ENCODE results near the gene APOL3. TPM values are rescaled to one million over a fixed set of nuclear protein-coding genes. Genes with fewer than 3 reads are reported as not detected.

Gene APOL3
- total RNA-seq, 2 donors from 2014 or later, result 11.2 to 22.4 TPM

GRCh38 chr22:36184433-36185025 is 24.0 kb upstream of the APOL3 start:
- no peak overlapping the region for H3K27ac ChIP-seq
- intact Hi-C loops (cut with DNase I), result loop anchor here (5.0 kb wide), 1 partner anchor 37 kb away; no protein-coding TSS in a partner anchor
- no peaks in the 10 kb centered on the region for H3K27me3 ChIP-seq
- no peaks in the 10 kb centered on the region for H3K9me3 ChIP-seq
- H3K4me3 ChIP-seq, result no peak overlapping the region
- WGBS, 2 donors, result 74 to 78% methylated on average over 10 of the region's 10 CpGs
- no peaks in the 10 kb centered on the region for H3K36me3 ChIP-seq (replicated peaks in 1 of 2; ENCODE audit: insufficient read depth in 1 of 2, low read depth in 2 of 2)
- H3K4me1 ChIP-seq, result no peaks in the 10 kb centered on the region
- TF ChIP-seq CTCF (IDR thresholded peaks at IDR 0.05) (no peak), POLR2A (IDR thresholded peaks at IDR 0.05) (no peak)
- DNase-seq (peak in 2 of 4 donors; percentile 27 to 32), ATAC-seq (no peak)

GRCh38 chr22:36183446-36183845 is 22.9 kb upstream of the APOL3 start:
- no peak for ATAC-seq
- H3K36me3 ChIP-seq (replicated peaks in 1 of 2; ENCODE audit: insufficient read depth in 1 of 2, low read depth in 2 of 2), result no peaks in the 10 kb centered on the region
- H3K9me3 ChIP-seq, result no peaks in the 10 kb centered on the region
- 85 to 90% methylated on average over 7 of the region's 7 CpGs for whole genome bisulfite sequencing, 2 donors
- intact Hi-C loops (cut with DNase I), result loop anchor here (5.0 kb wide), 1 partner anchor 36 kb away; no protein-coding TSS in a partner anchor
- H3K27ac ChIP-seq, result no peak overlapping the region
- no peak overlapping the region for H3K4me3 ChIP-seq
- no peak for DNase-seq
- no peaks in the 10 kb centered on the region for H3K4me1 ChIP-seq
- TF ChIP-seq CTCF (IDR thresholded peaks at IDR 0.05) (no peak), POLR2A (IDR thresholded peaks at IDR 0.05) (no peak)
- no peaks in the 10 kb centered on the region for H3K27me3 ChIP-seq

- 86 to 87% methylated on average over 6 of the region's 6 CpGs for WGBS, 2 donors
- Histone ChIP-seq H3K36me3 (replicated peaks in 1 of 2; ENCODE audit: insufficient read depth in 1 of 2, low read depth in 2 of 2) (no peaks in the 10 kb centered on the region), H3K27ac (no peak overlapping the region), H3K9me3 (no peaks in the 10 kb centered on the region), H3K4me3 (no peak overlapping the region), H3K27me3 (no peaks in the 10 kb centered on the region), H3K4me1 (no peaks in the 10 kb centered on the region)
- intact Hi-C loops (cut with DNase I), result loop anchor here (5.0 kb wide), 1 partner anchor 36 kb away; no protein-coding TSS in a partner anchor
- DNase-seq (no peak), ATAC-seq (no peak)
- TF ChIP-seq CTCF (IDR thresholded peaks at IDR 0.05), result no peak
- TF ChIP-seq POLR2A (IDR thresholded peaks at IDR 0.05), result no peak
Measured at GRCh38 chr22:36182857-36183256, 22.3 kb upstream of the APOL3 start.

GRCh38 chr22:36182056-36182455 is 21.5 kb upstream of the APOL3 start:
- H3K27me3 ChIP-seq, result no peaks in the 10 kb centered on the region
- intact Hi-C loops (cut with DNase I), result loop anchor here (5.0 kb wide), 1 partner anchor 35 kb away; no protein-coding TSS in a partner anchor
- H3K4me1 ChIP-seq, result no peaks in the 10 kb centered on the region
- H3K9me3 ChIP-seq, result no peaks in the 10 kb centered on the region
- 21 to 40% methylated on average over 4 to 7 of the region's 7 CpGs for WGBS, 2 donors
- ATAC-seq (no peak), DNase-seq (no peak)
- no peaks in the 10 kb centered on the region for H3K36me3 ChIP-seq (replicated peaks in 1 of 2; ENCODE audit: insufficient read depth in 1 of 2, low read depth in 2 of 2)
- no peak overlapping the region for H3K4me3 ChIP-seq
- H3K27ac ChIP-seq, result no peak overlapping the region
- no peak for TF ChIP-seq POLR2A (IDR thresholded peaks at IDR 0.05)
- no peak for TF ChIP-seq CTCF (IDR thresholded peaks at IDR 0.05)

GRCh38 chr22:36180928-36181327 is 20.4 kb upstream of the APOL3 start:
- no peaks in the 10 kb centered on the region for H3K27me3 ChIP-seq
- no peaks in the 10 kb centered on the region for H3K36me3 ChIP-seq (replicated peaks in 1 of 2; ENCODE audit: insufficient read depth in 1 of 2, low read depth in 2 of 2)
- intact Hi-C loops (cut with DNase I), result loop anchor here (5.0 kb wide), 1 partner anchor 34 kb away; no protein-coding TSS in a partner anchor
- no peak for TF ChIP-seq POLR2A (IDR thresholded peaks at IDR 0.05)
- no peak for TF ChIP-seq CTCF (IDR thresholded peaks at IDR 0.05)
- ATAC-seq (no peak), DNase-seq (no peak)
- no peak overlapping the region for H3K27ac ChIP-seq
- H3K4me3 ChIP-seq, result no peak overlapping the region
- no peaks in the 10 kb centered on the region for H3K9me3 ChIP-seq
- H3K4me1 ChIP-seq, result no peaks in the 10 kb centered on the region
- 84% methylated on average over 5 to 6 of the region's 6 CpGs for WGBS, 2 donors
